IMR-90 (cell line): ENCODE measurements around the gene KCMF1. TPM values are rescaled to one million over a fixed set of nuclear protein-coding genes. Genes with fewer than 3 reads are reported as not detected.

Experiments used
- ATAC-seq: fragments of 200-7000 bp; cut with Tn5 transposase; 2 replicates; pipeline ENCODE4 v1.9.1; 2020; ENCODE audit warnings: low read depth, mild to moderate bottlenecking, moderate library complexity
- BruUV-seq: library from RNA; stranded (reverse); fragments of 400-500 nt; replicated peaks from 2 replicates; lab custom pipeline; 2021; lab: Mats Ljungman, UMichigan
- CTCF ChIA-PET: fragments of 300-600 bp; formaldehyde crosslinking; extraction: SDS; loops from one replicate; lab custom pipeline; 2021; ENCODE audit warnings: antibody characterized with exemption; lab: Yijun Ruan, JAX
- POLR2A ChIA-PET: fragments of 300-600 bp; sonication (Branson Sonifier 250); formaldehyde crosslinking; loops from one replicate; lab custom pipeline; 2022; ENCODE audit warnings: antibody characterized with exemption; ENCODE audit not compliant: unreplicated experiment; lab: Charles Lee
- DNase-seq: peaks from one replicate; pipeline ENCODE4 v3.0.0; 2013
- H2AFZ ChIP-seq: replicated peaks from 2 replicates; pipeline ENCODE3; 2013; ENCODE audit warnings: low read length, mild to moderate bottlenecking; ENCODE audit not compliant: poor library complexity
- H2AK5ac ChIP-seq: 2 replicates; pipeline ENCODE4 v1.6.1; 2013; ENCODE audit warnings: low read depth, low read length, inconsistent platforms
- H2AK9ac ChIP-seq: replicated peaks from 2 replicates; pipeline ENCODE3; 2013; ENCODE audit warnings: mild to moderate bottlenecking, low read depth, low read length, moderate library complexity; ENCODE audit not compliant: poor library complexity
- H2BK120ac ChIP-seq: 2 replicates; pipeline ENCODE4 v1.6.1; 2013; ENCODE audit warnings: low read depth, low read length, inconsistent platforms
- H2BK15ac ChIP-seq: 3 replicates; pipeline ENCODE4 v1.6.1; 2013; ENCODE audit warnings: low read depth, low read length, inconsistent platforms
- H2BK20ac ChIP-seq: 2 replicates; pipeline ENCODE4 v1.6.1; 2013; ENCODE audit warnings: low read depth, mild to moderate bottlenecking, inconsistent platforms, low read length, moderate library complexity
- H2BK5ac ChIP-seq: 2 replicates; pipeline ENCODE4 v1.6.1; 2013; ENCODE audit warnings: mild to moderate bottlenecking, low read depth, low read length, inconsistent platforms; ENCODE audit not compliant: poor library complexity, severe bottlenecking
- H3K14ac ChIP-seq: replicated peaks from 2 replicates; pipeline ENCODE4 v1.6.1; 2013; ENCODE audit warnings: low read depth, low read length, inconsistent platforms
- H3K18ac ChIP-seq: 2 replicates; pipeline ENCODE4 v1.6.1; 2013; ENCODE audit warnings: low read depth, low read length, control low read depth
- H3K23ac ChIP-seq: 2 replicates; pipeline ENCODE4 v1.6.1; 2013; ENCODE audit warnings: low read depth, low read length, inconsistent platforms
- H3K27ac ChIP-seq: 2 replicates; pipeline ENCODE4 v1.5.1; 2013; ENCODE audit warnings: mild to moderate bottlenecking, control low read depth, low read length; ENCODE audit not compliant: insufficient read depth
- H3K27me3 ChIP-seq: 2 replicates; pipeline ENCODE4 v1.6.1; 2013; ENCODE audit warnings: low read length; ENCODE audit not compliant: control insufficient read depth, insufficient read depth
- H3K36me3 ChIP-seq: 2 replicates; pipeline ENCODE4 v1.6.1; 2013; ENCODE audit warnings: low read length, mixed read lengths; ENCODE audit not compliant: control insufficient read depth, insufficient read depth
- H3K4ac ChIP-seq: 2 replicates; pipeline ENCODE4 v1.6.1; 2013; ENCODE audit warnings: low read depth, low read length, inconsistent platforms
- H3K4me1 ChIP-seq: 2 replicates; pipeline ENCODE4 v1.6.1; 2013; ENCODE audit warnings: low read length, mixed read lengths; ENCODE audit not compliant: control insufficient read depth, insufficient read depth
- H3K4me2 ChIP-seq: 2 replicates; pipeline ENCODE4 v1.6.1; 2013; ENCODE audit warnings: low read depth, mild to moderate bottlenecking, control low read depth, low read length, moderate library complexity
- H3K4me3 ChIP-seq: 2 replicates; pipeline ENCODE4 v1.5.1; 2013; ENCODE audit warnings: low read depth, mild to moderate bottlenecking, control low read depth, low read length, moderate library complexity; ENCODE audit not compliant: insufficient read depth
- H3K56ac ChIP-seq: 2 replicates; pipeline ENCODE4 v1.6.1; 2013; ENCODE audit warnings: low read length, inconsistent platforms; ENCODE audit not compliant: insufficient read depth; ENCODE audit errors: extremely low read depth
- H3K79me1 ChIP-seq, 2 experiments: 2 replicates each; pipeline ENCODE4 v1.6.1; 2013; ENCODE audit warnings: low read length in 2 of 2, inconsistent platforms in 1 of 2, low read depth in 1 of 2
- H3K9ac ChIP-seq: 2 replicates; pipeline ENCODE4 v1.6.1; 2013; ENCODE audit warnings: low read depth, low read length, control low read depth
- H3K9me1 ChIP-seq: 2 replicates; pipeline ENCODE4 v1.6.1; 2013; ENCODE audit warnings: low read length, inconsistent platforms; ENCODE audit not compliant: insufficient read depth
- H3K9me3 ChIP-seq: 2 replicates; pipeline ENCODE4 v1.6.1; 2013; ENCODE audit warnings: low read length; ENCODE audit not compliant: control insufficient read depth, insufficient read depth
- H4K20me1 ChIP-seq: 2 replicates; pipeline ENCODE4 v1.6.1; 2013; ENCODE audit warnings: low read length, inconsistent platforms; ENCODE audit not compliant: insufficient read depth
- H4K5ac ChIP-seq: 2 replicates; pipeline ENCODE4 v1.6.1; 2013; ENCODE audit warnings: mild to moderate bottlenecking, low read depth, low read length, control low read depth
- H4K8ac ChIP-seq, 2 experiments: 2 replicates each; pipeline ENCODE4 v1.6.1; 2013; ENCODE audit warnings: low read depth in 2 of 2, low read length in 2 of 2, control low read depth in 1 of 2, inconsistent platforms in 1 of 2
- H4K91ac ChIP-seq: 2 replicates; pipeline ENCODE4 v1.6.1; 2013; ENCODE audit warnings: low read depth, low read length, inconsistent platforms; ENCODE audit not compliant: insufficient read depth
- BHLHE40 ChIP-seq: fragments of 150-350 bp; IDR thresholded peaks from 2 replicates; pipeline ENCODE4 v1.6.1; 2016; ENCODE audit warnings: mild to moderate bottlenecking, low read depth, low read length
- CEBPB ChIP-seq: IDR thresholded peaks from 2 replicates; pipeline ENCODE4 v1.6.1; 2012; ENCODE audit warnings: low read depth, low read length, improper control_type of control experiment
- CHD1 ChIP-seq: IDR thresholded peaks from 2 replicates; pipeline ENCODE4 v1.6.1; 2012; ENCODE audit warnings: low read depth, low read length, improper control_type of control experiment
- FOS ChIP-seq: fragments of 150-350 bp; IDR thresholded peaks from 2 replicates; pipeline ENCODE4 v1.6.1; 2016; ENCODE audit warnings: low read depth, low read length
- MAFK ChIP-seq: IDR thresholded peaks from 2 replicates; pipeline ENCODE4 v1.6.1; 2012; ENCODE audit warnings: low read depth, low read length, improper control_type of control experiment
- MAZ ChIP-seq: IDR thresholded peaks from 2 replicates; pipeline ENCODE4 v1.6.1; 2012; ENCODE audit warnings: low read depth, mild to moderate bottlenecking, low read length, improper control_type of control experiment, moderate library complexity, borderline replicate concordance
- MXI1 ChIP-seq: IDR thresholded peaks from 2 replicates; pipeline ENCODE4 v1.6.1; 2012; ENCODE audit warnings: low read depth, mild to moderate bottlenecking, low read length, moderate library complexity, borderline replicate concordance
- NFE2L2 ChIP-seq: fragments of 150-350 bp; IDR thresholded peaks from 2 replicates; pipeline ENCODE4 v1.6.1; 2016; ENCODE audit warnings: low read depth, mild to moderate bottlenecking, low read length
- POLR2A ChIP-seq: IDR thresholded peaks from 2 replicates; pipeline ENCODE4 v1.6.1; 2012; ENCODE audit warnings: mild to moderate bottlenecking, low read depth, low read length
- RAD21 ChIP-seq: IDR thresholded peaks from 2 replicates; pipeline ENCODE4 v1.6.1; 2012; ENCODE audit warnings: low read length, improper control_type of control experiment
- RCOR1 ChIP-seq: IDR thresholded peaks from 2 replicates; pipeline ENCODE4 v1.6.1; 2012; ENCODE audit warnings: mild to moderate bottlenecking, low read length, improper control_type of control experiment; ENCODE audit not compliant: insufficient replicate concordance
- RFX5 ChIP-seq: IDR thresholded peaks from 2 replicates; pipeline ENCODE4 v1.8.0; 2012; ENCODE audit warnings: low read depth, mild to moderate bottlenecking, low read length, moderate library complexity
- SMC3 ChIP-seq: fragments of 150-350 bp; IDR thresholded peaks from 2 replicates; pipeline ENCODE4 v1.6.1; 2016; ENCODE audit warnings: low read depth, mild to moderate bottlenecking, antibody characterized with exemption, low read length, moderate library complexity
- WGBS, 2 experiments: methylation state at CpG; one replicate each; pipeline versions ENCODE4 v1.1.5 to v1.1.7; 2013; ENCODE audit warnings: missing lambda C conversion rate in 2 of 2; ENCODE audit not compliant: insufficient read length in 1 of 2; ENCODE audit errors: extremely low coverage in 2 of 2; 5-methylcytosine and 5-hydroxymethylcytosine counted together
- dilution Hi-C: fragments of 300-500 bp; cut with HindIII; formaldehyde crosslinking; loops from one replicate; pipeline ENCODE4 v1.14.3; 2018; ENCODE audit warnings: low sequenced_read_pairs; ENCODE audit not compliant: unreplicated experiment
- in situ Hi-C: fragments of 300-500 bp; cut with MboI; formaldehyde crosslinking; loops from 3 replicates; pipeline ENCODE4 v1.14.3; 2019; ENCODE audit warnings: low sequenced_read_pairs, inconsistent platforms, mixed read lengths
- intact Hi-C: fragments of 100-400 bp; cut with micrococcal nuclease; formaldehyde crosslinking; loops from 2 replicates; pipeline ENCODE4 v1.10.0; 2022
- polyA plus RNA-seq, 3 experiments: library from polyadenylated mRNA; depleted of rRNA; stranded (reverse); fragments of >200 nt; gene quantifications; 2 replicates each; pipeline ENCODE4 v1.2.3, GENCODE V29; 2012; ENCODE audit warnings: low replicate concordance in 1 of 3
- total RNA-seq: library from RNA; depleted of rRNA; stranded (reverse); fragments of >200 nt; gene quantifications from 2 replicates; pipeline ENCODE4 v1.2.3, GENCODE V29; 2012
- TF ChIP-seq, protein P1 (sequence below): fragments of 150-350 bp; IDR thresholded peaks from 2 replicates; pipeline ENCODE4 v1.6.1; 2017; ENCODE audit warnings: mild to moderate bottlenecking, antibody characterized with exemption, low read length, low read depth
- TF ChIP-seq, protein P2 (sequence below): fragments of 150-350 bp; IDR thresholded peaks from 2 replicates; pipeline ENCODE4 v1.6.1; 2016; ENCODE audit warnings: low read depth, mild to moderate bottlenecking, low read length, moderate library complexity, borderline replicate concordance
- TF ChIP-seq, protein P3 (sequence below): conservative IDR thresholded peaks from 2 replicates; pipeline ENCODE4 v1.5.1; 2012; ENCODE audit warnings: mild to moderate bottlenecking, low read depth, low read length, improper control_type of control experiment

KCMF1 gene
- total and polyA plus RNA-seq, 2 of the 4 experiments (the other 2 are of a cell fraction): 49.9 to 108 TPM

DNA sequence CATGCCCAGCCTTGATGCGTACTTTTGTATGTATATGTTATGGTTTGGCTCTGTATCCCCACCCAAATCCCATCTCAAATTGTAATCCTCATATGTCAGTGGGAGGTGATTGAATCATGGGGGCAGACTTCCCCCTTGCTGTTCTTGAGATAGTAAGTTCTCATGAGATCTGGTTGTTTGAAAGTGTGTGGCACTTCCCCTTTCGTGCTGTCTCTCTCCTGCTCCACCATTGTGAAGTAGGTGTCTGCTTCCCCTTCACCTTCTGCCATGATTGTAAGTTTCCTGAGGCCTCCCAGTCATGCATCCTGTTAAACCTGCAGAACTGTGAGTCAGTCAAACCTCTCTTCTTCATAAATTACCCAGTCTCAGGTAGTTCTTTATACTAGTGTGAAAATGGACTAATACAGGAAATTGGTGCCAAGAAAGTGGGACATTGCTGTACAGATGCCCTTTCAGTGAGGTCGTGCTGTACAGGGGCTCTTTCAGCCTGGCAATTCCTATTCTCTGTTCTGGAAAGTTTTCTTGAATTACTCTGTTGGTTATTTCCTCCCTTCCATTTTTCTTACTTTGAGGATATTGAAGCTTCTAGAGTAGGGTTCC lies 38.2 kb downstream of the KCMF1 start:
- intact Hi-C loops (no loop called here), dilution Hi-C loops (no loop called here), in situ Hi-C loops (no loop called here)
- H4K20me1 ChIP-seq: peaks cover 75% of the 10 kb centered on the region
- ATAC-seq: no peak
- no peak overlapping the region for H3K18ac ChIP-seq
- H4K8ac ChIP-seq: no peak overlapping the region
- H3K4ac ChIP-seq: no peak overlapping the region
- H2BK15ac ChIP-seq: no peak overlapping the region
- no peak overlapping the region for H3K9ac ChIP-seq
- H3K27me3 ChIP-seq: no peaks in the 10 kb centered on the region
- no CpG with 5 or more reads among the region's 3 CpGs for WGBS, 2 experiments
- no peak for DNase-seq
- POLR2A ChIA-PET: no interaction called here
- 0 out of 2 replicates have a peak overlapping the region, but pooled peaks have one; percentile 6 for H3K14ac ChIP-seq
- no peak overlapping the region; the same call in 1 of the 2 replicates for H2AK5ac ChIP-seq
- no peak overlapping the region for H2AFZ ChIP-seq
- CTCF ChIA-PET: no interaction called here
- no peak overlapping the region for H2BK5ac ChIP-seq
- no peak overlapping the region for H2AK9ac ChIP-seq
- H4K91ac ChIP-seq: no peak overlapping the region
- peaks cover 11% of the 10 kb centered on the region for H3K4me1 ChIP-seq
- H2BK120ac ChIP-seq: no peak overlapping the region
- peaks cover 25% of the 10 kb centered on the region for H3K9me1 ChIP-seq
- no TSS peak for BruUV-seq
- H3K23ac ChIP-seq: peak overlapping the region; percentile 26; the same call in 1 of the 2 replicates
- H3K79me1 ChIP-seq: peaks cover 15 to 64% of the 10 kb centered on the region in 2 experiments
- H4K5ac ChIP-seq: no peak overlapping the region
- no peak overlapping the region for H3K4me3 ChIP-seq
- no peaks in the 10 kb centered on the region for H3K9me3 ChIP-seq
- no peak overlapping the region for H3K27ac ChIP-seq
- no peak overlapping the region for H3K4me2 ChIP-seq
- no peak overlapping the region for H3K56ac ChIP-seq
- H3K36me3 ChIP-seq: peaks cover 13% of the 10 kb centered on the region
- no peak overlapping the region for H2BK20ac ChIP-seq
- TF ChIP-seq CEBPB: no peak
- TF ChIP-seq NFE2L2: no peak
- no peak for TF ChIP-seq POLR2A
- TF ChIP-seq, protein P1, sequence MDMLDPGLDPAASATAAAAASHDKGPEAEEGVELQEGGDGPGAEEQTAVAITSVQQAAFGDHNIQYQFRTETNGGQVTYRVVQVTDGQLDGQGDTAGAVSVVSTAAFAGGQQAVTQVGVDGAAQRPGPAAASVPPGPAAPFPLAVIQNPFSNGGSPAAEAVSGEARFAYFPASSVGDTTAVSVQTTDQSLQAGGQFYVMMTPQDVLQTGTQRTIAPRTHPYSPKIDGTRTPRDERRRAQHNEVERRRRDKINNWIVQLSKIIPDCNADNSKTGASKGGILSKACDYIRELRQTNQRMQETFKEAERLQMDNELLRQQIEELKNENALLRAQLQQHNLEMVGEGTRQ: no peak
- TF ChIP-seq BHLHE40: no peak
- no peak for TF ChIP-seq FOS
- no peak for TF ChIP-seq CHD1
- no peak for TF ChIP-seq RCOR1
- TF ChIP-seq MXI1: no peak
- TF ChIP-seq MAZ: no peak
- no peak for TF ChIP-seq RFX5
- TF ChIP-seq, protein P2, sequence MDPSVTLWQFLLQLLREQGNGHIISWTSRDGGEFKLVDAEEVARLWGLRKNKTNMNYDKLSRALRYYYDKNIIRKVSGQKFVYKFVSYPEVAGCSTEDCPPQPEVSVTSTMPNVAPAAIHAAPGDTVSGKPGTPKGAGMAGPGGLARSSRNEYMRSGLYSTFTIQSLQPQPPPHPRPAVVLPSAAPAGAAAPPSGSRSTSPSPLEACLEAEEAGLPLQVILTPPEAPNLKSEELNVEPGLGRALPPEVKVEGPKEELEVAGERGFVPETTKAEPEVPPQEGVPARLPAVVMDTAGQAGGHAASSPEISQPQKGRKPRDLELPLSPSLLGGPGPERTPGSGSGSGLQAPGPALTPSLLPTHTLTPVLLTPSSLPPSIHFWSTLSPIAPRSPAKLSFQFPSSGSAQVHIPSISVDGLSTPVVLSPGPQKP: no peak
- TF ChIP-seq RAD21: no peak
- TF ChIP-seq MAFK: no peak
- TF ChIP-seq, protein P3, sequence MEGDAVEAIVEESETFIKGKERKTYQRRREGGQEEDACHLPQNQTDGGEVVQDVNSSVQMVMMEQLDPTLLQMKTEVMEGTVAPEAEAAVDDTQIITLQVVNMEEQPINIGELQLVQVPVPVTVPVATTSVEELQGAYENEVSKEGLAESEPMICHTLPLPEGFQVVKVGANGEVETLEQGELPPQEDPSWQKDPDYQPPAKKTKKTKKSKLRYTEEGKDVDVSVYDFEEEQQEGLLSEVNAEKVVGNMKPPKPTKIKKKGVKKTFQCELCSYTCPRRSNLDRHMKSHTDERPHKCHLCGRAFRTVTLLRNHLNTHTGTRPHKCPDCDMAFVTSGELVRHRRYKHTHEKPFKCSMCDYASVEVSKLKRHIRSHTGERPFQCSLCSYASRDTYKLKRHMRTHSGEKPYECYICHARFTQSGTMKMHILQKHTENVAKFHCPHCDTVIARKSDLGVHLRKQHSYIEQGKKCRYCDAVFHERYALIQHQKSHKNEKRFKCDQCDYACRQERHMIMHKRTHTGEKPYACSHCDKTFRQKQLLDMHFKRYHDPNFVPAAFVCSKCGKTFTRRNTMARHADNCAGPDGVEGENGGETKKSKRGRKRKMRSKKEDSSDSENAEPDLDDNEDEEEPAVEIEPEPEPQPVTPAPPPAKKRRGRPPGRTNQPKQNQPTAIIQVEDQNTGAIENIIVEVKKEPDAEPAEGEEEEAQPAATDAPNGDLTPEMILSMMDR: no peak
- TF ChIP-seq SMC3: no peak
